Endothelial cell of umbilical vein (primary cell): ENCODE results near the gene ZNF362. TPM values are rescaled to one million over a fixed set of nuclear protein-coding genes. Genes with fewer than 3 reads are reported as not detected.

Experiments used
- BruUV-seq: library from RNA; stranded (reverse); fragments of 400-500 nt; replicated peaks from 2 replicates; lab custom pipeline; 2021; lab: Mats Ljungman, UMichigan
- CTCF ChIA-PET: fragments of 300-600, 350-600 bp; sonication (Branson Sonifier 250); formaldehyde crosslinking; loops from one replicate; lab custom pipeline; 2021; ENCODE audit warnings: antibody characterized with exemption, inconsistent platforms; lab: Charles Lee
- POLR2A ChIA-PET: fragments of 300-600, 350-600 bp; sonication (Branson Sonifier 250); formaldehyde crosslinking; loops from one replicate; lab custom pipeline; 2021; ENCODE audit warnings: antibody characterized with exemption, inconsistent platforms; lab: Charles Lee
- DNase-seq: peaks from one replicate; pipeline ENCODE4 v3.0.0-alpha.2; 2011; ENCODE audit warnings: low read depth, low spot score
- FAIRE-seq: peaks from 2 replicates; lab custom pipeline; 2011; peaks lifted over from hg19 to GRCh38; lab: Jason Lieb, UNC
- H2AFZ ChIP-seq: 2 replicates; pipeline ENCODE4 v1.6.0; 2012; ENCODE audit warnings: low read depth, low read length, control low read depth, inconsistent platforms
- H3K27ac ChIP-seq: 2 replicates; pipeline ENCODE4 v1.5.1; 2011; ENCODE audit warnings: low read depth, mild to moderate bottlenecking, control low read depth, low read length, moderate library complexity; ENCODE audit not compliant: insufficient read depth
- H3K27me3 ChIP-seq, 2 experiments: 2 replicates each; pipeline versions ENCODE4 v1.6.0 to v1.6.1; 2011; ENCODE audit warnings: low read length in 2 of 2, mixed read lengths in 1 of 2; ENCODE audit not compliant: control insufficient read depth in 2 of 2, insufficient read depth in 2 of 2
- H3K36me3 ChIP-seq, 2 experiments: 2 replicates in 1 of 2; 3 replicates in 1 of 2; pipeline ENCODE4 v1.5.1; 2011; ENCODE audit warnings: low read length in 2 of 2, mild to moderate bottlenecking in 1 of 2, moderate library complexity in 1 of 2; ENCODE audit not compliant: control insufficient read depth in 2 of 2, insufficient read depth in 2 of 2; ENCODE audit errors: extremely low read depth in 1 of 2
- H3K4me1 ChIP-seq: 3 replicates; pipeline ENCODE4 v1.5.1; 2011; ENCODE audit warnings: mild to moderate bottlenecking, low read length; ENCODE audit not compliant: control insufficient read depth, insufficient read depth; ENCODE audit errors: extremely low read depth
- H3K4me2 ChIP-seq: 2 replicates; pipeline ENCODE4 v1.6.1; 2011; ENCODE audit warnings: low read length, control low read depth, mixed read lengths; ENCODE audit not compliant: insufficient read depth
- H3K4me3 ChIP-seq, 3 experiments: fragments of 200-600 bp in 1 of 3; sonication (generic), shearing (Covaris generic) in 1 of 3; replicated peaks in 1 of 3; 2 replicates each; pipeline ENCODE4 v1.5.1; 2011 to 2016; ENCODE audit warnings: control low read depth in 3 of 3, low read length in 3 of 3, mild to moderate bottlenecking in 2 of 3, inconsistent platforms in 1 of 3, low read depth in 1 of 3, moderate library complexity in 1 of 3; ENCODE audit not compliant: insufficient read depth in 1 of 3
- H3K79me2 ChIP-seq: 2 replicates; pipeline ENCODE4 v1.6.0; 2012; ENCODE audit warnings: low read length, inconsistent platforms; ENCODE audit not compliant: control insufficient read depth, insufficient read depth
- H3K9ac ChIP-seq: replicated peaks from 2 replicates; pipeline ENCODE3; 2011; ENCODE audit warnings: low read length, control low read depth; ENCODE audit not compliant: insufficient read depth; ENCODE audit errors: extremely low read depth
- H3K9me1 ChIP-seq: replicated peaks from 3 replicates; pipeline ENCODE4 v1.6.0; 2011; ENCODE audit warnings: mild to moderate bottlenecking, low read length; ENCODE audit not compliant: control insufficient read depth, insufficient read depth; ENCODE audit errors: extremely low read depth
- H3K9me3 ChIP-seq: replicated peaks from 2 replicates; pipeline ENCODE4 v1.5.1; 2012; ENCODE audit warnings: low read length, inconsistent platforms; ENCODE audit not compliant: control insufficient read depth, insufficient read depth
- H4K20me1 ChIP-seq: replicated peaks from 2 replicates; pipeline ENCODE3; 2011; ENCODE audit warnings: mild to moderate bottlenecking, low read length; ENCODE audit not compliant: control insufficient read depth, insufficient read depth; ENCODE audit errors: extremely low read depth
- CTCF ChIP-seq, 2 donors: IDR thresholded peaks; 1 replicate in 1 of 2; 2 replicates in 1 of 2; pipeline ENCODE4 v1.5.1; 2011; ENCODE audit warnings: low read length in 2 of 2, mild to moderate bottlenecking in 2 of 2, moderate library complexity in 2 of 2, control low read depth in 1 of 2, inconsistent platforms in 1 of 2, low read depth in 1 of 2; ENCODE audit not compliant: insufficient read depth in 1 of 2; ENCODE audit errors: extremely low read depth in 1 of 2
- EZH2 ChIP-seq: IDR thresholded peaks from 2 replicates; pipeline ENCODE4 v1.6.1; 2012; ENCODE audit warnings: borderline replicate concordance, low read depth, mild to moderate bottlenecking, moderate library complexity, low read length, inconsistent platforms; ENCODE audit not compliant: severe bottlenecking
- FOS ChIP-seq: IDR thresholded peaks from 2 replicates; pipeline ENCODE4 v1.6.1; 2011; ENCODE audit warnings: mild to moderate bottlenecking, low read length, moderate library complexity, borderline replicate concordance; ENCODE audit not compliant: insufficient read depth
- GATA2 ChIP-seq: IDR thresholded peaks from 2 replicates; pipeline ENCODE4 v1.7.0; 2011; ENCODE audit warnings: low read depth, mild to moderate bottlenecking, moderate library complexity, mixed read lengths, low read length; ENCODE audit not compliant: insufficient read length, insufficient read depth
- JUN ChIP-seq: IDR thresholded peaks from 2 replicates; pipeline ENCODE4 v1.6.1; 2011; ENCODE audit warnings: borderline replicate concordance, low read depth; ENCODE audit not compliant: insufficient read length, insufficient read depth
- MYC ChIP-seq: IDR thresholded peaks from one replicate; pipeline ENCODE4 v1.6.1; 2011; ENCODE audit warnings: mild to moderate bottlenecking, low read depth, low read length
- POLR2A ChIP-seq: IDR thresholded peaks from 2 replicates; pipeline ENCODE4 v1.6.1; 2012; ENCODE audit warnings: low read depth, mild to moderate bottlenecking, control low read depth, low read length
- POLR2AphosphoS5 ChIP-seq: IDR thresholded peaks from 2 replicates; pipeline ENCODE4 v1.6.1; 2012; ENCODE audit warnings: low read depth, mild to moderate bottlenecking, control low read depth, low read length, moderate library complexity; ENCODE audit not compliant: insufficient read depth
- dilution Hi-C: fragments of 300-500 bp; cut with MboI; formaldehyde crosslinking; loops from one replicate; pipeline ENCODE4 v1.15.0; 2019; ENCODE audit warnings: low sequenced_read_pairs; ENCODE audit not compliant: extremely low pct_ligation_motif_present
- intact Hi-C: fragments of 100-400 bp; cut with micrococcal nuclease; formaldehyde crosslinking; loops from one replicate; pipeline ENCODE4 v1.10.0; 2022
- polyA plus RNA-seq, 4 experiments: library from polyadenylated mRNA; depleted of rRNA in 3 of 4; stranded (reverse) in 3 of 4; unstranded in 1 of 4; fragments of >200 nt; gene quantifications; 2 replicates each; pipeline versions ENCODE4 v1.2.1 to v1.2.3, GENCODE V29; 2011 to 2012; ENCODE audit warnings: missing spikeins in 1 of 4
- total RNA-seq: library from RNA; stranded (reverse); gene quantifications from 2 replicates; pipeline ENCODE4 v1.2.3, GENCODE V29; 2021
- TF ChIP-seq, protein P1 (sequence below): IDR thresholded peaks from 2 replicates; pipeline ENCODE4 v1.6.1; 2011; ENCODE audit not compliant: insufficient read depth, insufficient read length

The ZNF362 gene
- total and polyA plus RNA-seq, 2 donors (not counting 3 experiments of a cell fraction or from before 2014, with no cell fraction given): 28.4 to 35.3 TPM

DNA sequence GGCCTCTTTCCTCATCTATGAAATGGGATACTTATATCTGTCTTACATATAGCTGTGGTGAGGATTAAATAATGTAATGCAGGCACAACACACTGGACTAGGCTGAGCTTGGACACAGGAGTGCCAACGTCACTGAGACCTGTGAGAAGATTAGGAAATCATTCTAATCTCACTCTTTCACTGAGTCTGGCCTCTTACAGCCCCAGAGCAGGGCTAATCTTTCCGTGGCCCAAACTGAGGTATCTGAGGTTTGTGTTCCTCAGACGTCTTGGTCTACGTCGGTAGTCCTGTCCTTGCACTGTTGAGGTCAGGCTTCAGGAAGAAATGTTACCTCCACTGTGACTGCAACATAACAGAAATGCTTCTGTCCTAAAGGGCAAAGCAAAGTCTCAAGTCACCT, 87.2 kb downstream of the ZNF362 start:
- TF ChIP-seq CTCF (IDR thresholded peaks at IDR 0.05; ENCODE audit: extremely low read depth in 1 of 2, insufficient read depth in 1 of 2, low read depth in 1 of 2, low read length in 2 of 2): no peak
- no peak for TF ChIP-seq EZH2
- TF ChIP-seq, protein P1, sequence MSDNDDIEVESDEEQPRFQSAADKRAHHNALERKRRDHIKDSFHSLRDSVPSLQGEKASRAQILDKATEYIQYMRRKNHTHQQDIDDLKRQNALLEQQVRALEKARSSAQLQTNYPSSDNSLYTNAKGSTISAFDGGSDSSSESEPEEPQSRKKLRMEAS: no peak
- TF ChIP-seq MYC: no peak
- no peak for TF ChIP-seq POLR2AphosphoS5
- no peak for TF ChIP-seq GATA2
- no peak for TF ChIP-seq FOS
- no peak for TF ChIP-seq JUN
- no peak for TF ChIP-seq POLR2A
- CTCF ChIA-PET: interaction anchor here (1.0 kb wide), 1 partner anchor 10 kb away, joined by 6 read pairs; no protein-coding TSS in a partner anchor
- Histone ChIP-seq H3K36me3 (peaks cover 0 to 5% of the 10 kb centered on the region in 2 experiments), H4K20me1 (peaks cover 9% of the 10 kb centered on the region), H3K4me3 (no peak overlapping the region), H3K9ac (no peak overlapping the region), H3K4me1 (peaks cover 87% of the 10 kb centered on the region), H3K4me2 (no peak overlapping the region), H3K27me3 (no peaks in the 10 kb centered on the region), H3K9me3 (no peaks in the 10 kb centered on the region), H2AFZ (no peak overlapping the region), H3K9me1 (no peaks in the 10 kb centered on the region), H3K79me2 (peaks cover 95% of the 10 kb centered on the region), H3K27ac (no peak overlapping the region)
- BruUV-seq: no TSS peak
- FAIRE-seq (no peak), DNase-seq (no peak)
- dilution Hi-C loops: no loop called here
- POLR2A ChIA-PET: no interaction called here
- intact Hi-C loops: loop anchor here (2.0 kb wide), 2 partner anchors 45 to 163 kb away; no protein-coding TSS in a partner anchor
